ENCODE measurements around the gene ZNF367.

ZNF367 gene

GRCh38 chr9:96418083-96418919 lies at the start of gene ZNF367:
TSS of gene ZNF367 (minus strand) at chr9:96418370. CDS start at chr9:96418032, 338 bp downstream.
- peak within 1 kb of the TSS; percentile 86 for H3K4me3 ChIP-seq (ENCODE audit: low read depth, low read length)
- DNase-seq (ENCODE audit: low read depth): peak; percentile 89

GRCh38 chr9:96467784-96468183 lies 49.6 kb upstream of the ZNF367 start:
- DNase-seq (ENCODE audit: low read depth): no peak
- H3K4me3 ChIP-seq (ENCODE audit: low read depth, low read length): no peak overlapping the region

- no peak for DNase-seq (ENCODE audit: low read depth)
- H3K4me3 ChIP-seq (ENCODE audit: low read depth, low read length): no peak overlapping the region
Measured at GRCh38 chr9:96464426-96464825, 46.3 kb upstream of the ZNF367 start.

- DNase-seq (ENCODE audit: low read depth): no peak
- no peak overlapping the region for H3K4me3 ChIP-seq (ENCODE audit: low read depth, low read length)
Measured at GRCh38 chr9:96462541-96462940, 44.4 kb upstream of the ZNF367 start.

GRCh38 chr9:96461336-96461735 lies 43.2 kb upstream of the ZNF367 start:
- DNase-seq (ENCODE audit: low read depth): no peak

GRCh38 chr9:96460882-96461281 lies 42.7 kb upstream of the ZNF367 start:
- peak; percentile 39 for DNase-seq (ENCODE audit: low read depth)
- H3K4me3 ChIP-seq (ENCODE audit: low read depth, low read length): no peak overlapping the region

More at GRCh38 chr9:96461336-96461735, 43.2 kb upstream of the ZNF367 start:
- H3K4me3 ChIP-seq (ENCODE audit: low read depth, low read length): no peak overlapping the region

GRCh38 chr9:96460470-96460869 lies 42.3 kb upstream of the ZNF367 start:
- DNase-seq (ENCODE audit: low read depth): no peak
- no peak overlapping the region for H3K4me3 ChIP-seq (ENCODE audit: low read depth, low read length)

- no peak overlapping the region for H3K4me3 ChIP-seq (ENCODE audit: low read depth, low read length)
- DNase-seq (ENCODE audit: low read depth): no peak
Measured at GRCh38 chr9:96459268-96460007, 41.3 kb upstream of the ZNF367 start.

- no peak for DNase-seq (ENCODE audit: low read depth)
- H3K4me3 ChIP-seq (ENCODE audit: low read depth, low read length): no peak overlapping the region
Measured at GRCh38 chr9:96458226-96458625, 40.1 kb upstream of the ZNF367 start.

GRCh38 chr9:96457266-96457665 lies 39.1 kb upstream of the ZNF367 start:
- H3K4me3 ChIP-seq (ENCODE audit: low read depth, low read length): no peak overlapping the region
- no peak for DNase-seq (ENCODE audit: low read depth)

GRCh38 chr9:96453625-96454024 lies 35.5 kb upstream of the ZNF367 start:
- H3K4me3 ChIP-seq (ENCODE audit: low read depth, low read length): no peak overlapping the region
- no peak for DNase-seq (ENCODE audit: low read depth)

- no peak for DNase-seq (ENCODE audit: low read depth)
- peak overlapping the region; percentile 51 for H3K4me3 ChIP-seq (ENCODE audit: low read depth, low read length)
Measured at GRCh38 chr9:96450613-96451528, 32.7 kb upstream of the ZNF367 start.

GRCh38 chr9:96449845-96450612 lies 31.9 kb upstream of the ZNF367 start, which contains the start of gene HABP4:
TSS of gene HABP4 (plus strand) at chr9:96450169. CDS start at chr9:96450280, 111 bp downstream.
- DNase-seq (ENCODE audit: low read depth): peak; percentile 77
- peak within 1 kb of the TSS; percentile 51 for H3K4me3 ChIP-seq (ENCODE audit: low read depth, low read length)

- peak overlapping the region; percentile 51 for H3K4me3 ChIP-seq (ENCODE audit: low read depth, low read length)
- DNase-seq (ENCODE audit: low read depth): no peak
Measured at GRCh38 chr9:96449523-96449844, 31.3 kb upstream of the ZNF367 start.

- no peak for DNase-seq (ENCODE audit: low read depth)
- H3K4me3 ChIP-seq (ENCODE audit: low read depth, low read length): no peak overlapping the region
Measured at GRCh38 chr9:96448546-96449170, 30.5 kb upstream of the ZNF367 start.

GRCh38 chr9:96447406-96447805 lies 29.2 kb upstream of the ZNF367 start:
- H3K4me3 ChIP-seq (ENCODE audit: low read depth, low read length): no peak overlapping the region
- DNase-seq (ENCODE audit: low read depth): no peak

GRCh38 chr9:96442491-96442890 lies 24.3 kb upstream of the ZNF367 start:
- DNase-seq (ENCODE audit: low read depth): no peak
- H3K4me3 ChIP-seq (ENCODE audit: low read depth, low read length): no peak overlapping the region

GRCh38 chr9:96441798-96442445 lies 23.8 kb upstream of the ZNF367 start:
- no peak for DNase-seq (ENCODE audit: low read depth)
- H3K4me3 ChIP-seq (ENCODE audit: low read depth, low read length): no peak overlapping the region

Data from skeletal muscle cell (primary cell).